EL (cell line): ENCODE measurements around the gene TSSK2.
"Not testable (repeated sequence)": the region's sequence is repeated elsewhere in the genome, so short reads cannot be mapped to it uniquely, and the experiment has no call there.

Experiments
- DNase-seq: peaks from one replicate; pipeline ENCODE4 v3.0.0-alpha.2; 2016

TSSK2 gene

DNA sequence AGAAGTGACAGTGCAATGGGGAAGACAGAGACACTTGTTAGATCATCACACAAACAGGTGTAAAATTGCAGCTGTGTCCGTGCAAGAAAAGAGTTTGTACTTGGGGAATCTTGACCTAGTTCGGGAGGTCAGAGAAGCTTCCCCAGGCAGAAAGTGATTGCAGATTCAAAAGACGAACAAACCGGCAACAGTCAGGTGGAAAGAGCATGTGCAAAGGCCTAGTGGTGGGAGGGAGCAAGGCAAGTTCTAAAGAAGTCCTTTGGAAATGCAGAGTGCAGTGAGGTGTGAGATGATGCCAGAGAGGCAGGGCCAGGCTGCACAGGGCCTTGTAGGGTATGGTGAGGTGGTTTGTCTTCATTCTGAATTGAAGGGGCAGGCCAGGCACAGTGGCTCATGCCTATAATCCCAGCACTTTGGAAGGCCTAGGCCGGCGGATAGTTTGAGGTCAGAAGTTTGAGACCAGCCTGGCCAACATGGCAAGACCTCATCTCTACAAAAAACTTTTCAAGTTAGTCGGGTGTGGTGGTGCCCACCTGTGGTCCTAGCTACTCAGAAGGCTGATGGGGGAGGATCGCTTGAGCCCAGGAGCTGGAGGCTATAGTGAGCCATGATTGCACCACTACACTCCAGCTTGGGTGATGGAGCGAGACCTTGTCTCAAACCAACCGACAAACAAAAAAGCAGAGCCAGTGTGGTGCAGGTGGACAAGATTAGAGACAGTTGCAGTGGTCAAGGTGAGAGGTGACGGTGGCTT, 15.3 kb downstream of the TSSK2 start:
- no peak for DNase-seq

DNA sequence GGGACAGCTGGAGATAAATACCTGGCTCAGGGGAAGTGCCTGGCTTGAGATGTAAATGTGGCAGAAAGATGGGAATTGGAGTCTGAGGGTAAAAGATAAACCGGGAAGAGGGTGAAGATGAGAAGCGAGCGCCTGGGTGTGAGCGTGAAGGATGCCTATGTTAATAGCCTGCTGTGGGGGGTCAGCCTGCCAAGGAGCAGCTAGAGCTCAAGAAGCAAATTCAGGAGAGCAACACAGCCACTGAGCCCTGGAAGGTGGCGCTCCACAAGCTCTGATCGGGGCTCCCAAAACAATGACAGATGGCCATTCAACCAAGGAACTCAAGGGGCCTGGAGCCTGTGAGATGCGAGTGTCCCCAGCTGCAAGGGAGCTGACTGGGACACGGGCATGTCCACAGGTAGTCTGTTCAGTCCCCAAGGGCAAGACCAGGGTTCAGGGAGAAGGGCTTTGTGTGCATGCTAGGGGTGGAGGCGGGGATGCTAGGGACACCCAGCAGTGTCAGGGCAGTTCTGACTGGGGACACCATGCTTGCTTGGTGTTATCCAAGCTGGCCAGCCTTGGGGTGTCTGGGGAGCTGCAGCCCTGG, 16.2 kb downstream of the TSSK2 start:
- DNase-seq: no peak

DNA sequence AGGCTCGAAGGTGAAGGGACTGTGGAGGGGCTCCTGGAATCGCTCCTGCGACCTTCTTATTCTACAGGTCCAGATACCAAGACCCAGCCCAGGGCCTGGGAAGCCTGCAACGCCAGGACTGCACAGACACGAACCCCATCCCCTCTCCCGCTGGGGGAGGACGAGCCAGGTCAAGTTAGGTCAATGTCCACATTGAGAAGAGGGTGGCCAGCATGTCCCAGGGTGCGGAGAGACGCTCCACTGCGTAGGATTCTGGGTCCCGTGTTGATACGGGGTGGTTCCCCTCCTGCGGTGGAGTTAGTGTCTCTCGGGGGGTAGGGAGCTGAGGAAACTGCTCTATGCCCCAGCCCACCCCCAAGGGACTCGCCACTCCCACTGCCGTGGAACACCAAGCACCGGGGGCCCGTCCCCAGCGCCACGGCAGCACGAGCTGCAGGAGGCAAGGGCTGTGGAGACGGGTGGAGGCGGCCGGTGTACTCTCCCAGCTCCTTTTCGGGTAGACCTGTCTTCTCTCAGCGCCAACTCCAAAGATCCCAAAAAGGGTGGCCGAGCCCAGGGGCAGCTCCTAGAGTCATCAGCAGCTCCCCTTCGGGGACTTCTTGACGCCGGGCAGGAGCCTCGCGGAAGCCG, 17.4 kb downstream of the TSSK2 start:
- DNase-seq: no peak

DNA sequence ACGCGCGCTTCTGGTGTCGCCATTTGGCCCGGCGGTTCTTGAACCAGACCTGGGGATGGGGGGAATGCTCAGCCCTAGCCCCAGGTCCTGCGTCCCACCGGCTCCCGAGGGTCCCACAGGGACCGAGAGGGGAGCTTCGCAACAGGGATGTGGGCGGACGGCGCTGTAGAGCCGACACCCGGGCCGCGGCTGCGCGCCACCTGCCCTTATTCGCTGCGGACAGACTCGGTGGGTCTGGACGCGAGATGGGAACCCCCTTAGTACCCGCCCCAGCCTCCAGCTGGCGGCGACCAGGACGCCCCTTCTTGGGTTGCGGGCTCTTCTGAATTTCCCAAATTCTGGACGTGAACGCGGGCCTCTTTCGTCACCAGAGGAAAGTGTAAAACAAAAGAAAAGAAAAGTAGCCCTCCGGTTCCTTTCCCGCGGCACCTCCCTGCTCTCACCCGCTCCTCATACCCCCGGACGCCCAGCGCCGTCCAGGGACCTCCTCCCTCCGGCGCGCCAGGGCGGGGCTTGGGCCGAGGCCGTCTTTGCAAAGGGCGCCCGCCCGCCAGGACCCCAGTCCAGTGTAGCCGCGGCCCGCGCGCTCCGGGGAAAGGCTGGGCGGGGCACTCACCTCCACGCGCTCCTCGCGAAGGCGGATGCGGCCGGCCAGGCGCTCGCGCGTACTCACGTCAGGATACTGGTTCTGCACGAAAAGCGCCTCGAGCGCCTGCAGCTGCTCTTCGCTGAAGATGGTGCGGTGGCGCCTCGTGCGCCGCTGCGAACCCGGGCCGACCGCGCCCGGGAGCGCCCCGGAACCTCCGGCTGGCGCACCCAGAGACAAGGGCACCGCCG, 18.2 kb downstream of the TSSK2 start:
- peak; percentile 30 for DNase-seq

DNA sequence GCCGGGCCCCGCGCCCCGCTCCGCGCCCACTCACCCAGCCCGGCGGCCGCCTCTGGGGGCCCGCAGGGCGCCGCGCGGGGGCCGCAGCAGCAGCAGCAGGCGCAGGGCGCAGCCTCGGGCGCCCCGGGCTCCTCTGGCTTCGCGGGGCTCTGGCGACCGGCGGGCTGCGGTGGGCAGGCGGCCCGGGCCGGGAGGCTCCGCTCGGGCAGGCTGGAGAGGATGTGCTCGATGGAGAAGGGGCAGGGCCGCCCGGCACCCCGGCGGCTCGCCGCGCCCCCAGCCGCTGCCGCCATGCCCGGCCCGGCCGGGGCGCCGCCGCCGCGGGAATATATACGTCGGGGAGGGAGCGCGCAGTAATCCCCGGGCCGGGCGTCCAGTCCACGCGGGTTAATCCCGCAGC, 18.9 kb downstream of the TSSK2 start, which contains the start of gene GSC2:
Gene GSC2, minus strand, starts transcription at position 302 of the 400 bp plus-strand sequence. Its CDS starts 9 bp downstream, at position 293.
- DNase-seq: no peak

DNA sequence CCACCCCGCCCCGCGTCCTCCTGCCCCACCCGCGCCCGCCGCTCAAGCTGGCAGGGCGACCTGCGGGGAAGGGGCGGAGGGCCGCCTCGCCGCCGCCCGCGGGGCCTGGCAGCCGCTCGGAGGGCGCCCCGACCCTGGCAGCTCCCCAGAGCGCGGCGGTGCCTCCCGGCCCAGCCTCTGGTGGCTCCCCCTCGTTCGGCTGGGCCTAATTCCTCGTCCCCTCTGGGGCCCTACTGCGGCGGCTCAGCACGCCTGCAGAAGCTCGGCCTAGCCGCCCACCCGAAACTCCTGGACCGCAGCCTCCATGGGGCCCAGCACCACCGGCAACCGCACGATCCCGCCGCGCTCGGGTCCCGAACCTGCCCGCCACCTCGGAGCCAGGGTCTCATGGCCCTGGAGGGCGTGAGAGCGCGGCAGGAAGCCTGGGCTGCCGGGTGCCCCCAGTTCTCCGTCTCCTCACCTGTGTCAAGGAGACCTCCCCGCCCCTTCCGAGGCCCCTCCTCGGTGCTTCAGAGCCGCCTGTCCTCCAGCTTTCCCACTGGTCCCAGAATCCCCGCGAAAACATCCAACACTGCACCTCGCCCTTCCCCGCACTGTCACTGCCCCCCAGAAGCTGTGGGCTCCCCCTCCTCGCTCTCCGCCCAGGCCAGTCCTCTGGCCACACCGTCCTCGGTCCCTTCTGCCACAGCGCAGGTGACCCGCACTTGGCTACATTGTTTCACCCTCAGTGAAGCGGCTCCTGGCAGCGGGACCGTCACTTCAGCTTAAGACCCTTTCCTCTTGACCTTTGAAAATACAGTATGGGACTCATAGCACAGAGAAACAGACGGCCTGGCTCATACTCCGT, 19.6 kb downstream of the TSSK2 start:
- DNase-seq: no peak

DNA sequence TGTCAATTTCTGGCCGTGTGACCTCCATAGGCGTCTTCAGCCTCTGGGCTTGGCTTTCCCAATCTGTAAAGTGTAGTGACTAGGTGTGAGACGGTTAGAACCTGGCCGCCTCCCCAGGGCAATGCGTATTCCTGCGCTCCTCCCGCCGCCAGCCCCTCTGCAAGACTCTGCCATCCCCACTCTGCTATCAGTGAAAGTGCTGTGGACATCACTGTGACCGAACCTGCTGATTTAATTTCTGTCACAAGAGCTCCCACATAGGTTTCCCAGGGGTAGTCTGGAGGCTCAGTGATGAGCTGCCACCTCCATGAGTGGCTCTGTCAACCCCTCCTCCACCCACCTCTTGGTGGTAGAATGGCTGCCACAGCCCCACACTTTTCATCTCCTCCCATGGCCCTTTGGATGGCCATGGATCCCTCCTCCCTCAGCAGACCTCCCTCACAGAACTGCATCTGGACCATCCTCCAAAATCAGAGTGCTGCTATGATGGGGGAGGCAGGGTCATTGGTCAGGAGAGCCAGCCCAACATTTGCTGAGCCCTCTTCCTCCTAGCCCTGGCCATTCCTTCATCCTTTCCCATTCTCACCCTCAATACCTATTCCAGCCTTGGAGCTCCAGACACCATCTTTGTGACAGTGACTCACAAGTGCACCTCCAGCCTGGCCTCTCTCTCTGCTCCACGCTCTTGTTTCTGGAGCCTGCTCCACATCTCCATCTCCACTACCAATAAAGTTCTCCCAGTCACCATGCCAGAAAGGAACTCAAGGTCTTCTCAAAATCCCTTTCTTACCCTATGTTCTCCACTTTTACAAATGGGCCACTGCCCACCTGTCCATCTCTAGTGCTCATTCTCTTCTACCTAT, 20.5 kb downstream of the TSSK2 start:
- no peak for DNase-seq

DNA sequence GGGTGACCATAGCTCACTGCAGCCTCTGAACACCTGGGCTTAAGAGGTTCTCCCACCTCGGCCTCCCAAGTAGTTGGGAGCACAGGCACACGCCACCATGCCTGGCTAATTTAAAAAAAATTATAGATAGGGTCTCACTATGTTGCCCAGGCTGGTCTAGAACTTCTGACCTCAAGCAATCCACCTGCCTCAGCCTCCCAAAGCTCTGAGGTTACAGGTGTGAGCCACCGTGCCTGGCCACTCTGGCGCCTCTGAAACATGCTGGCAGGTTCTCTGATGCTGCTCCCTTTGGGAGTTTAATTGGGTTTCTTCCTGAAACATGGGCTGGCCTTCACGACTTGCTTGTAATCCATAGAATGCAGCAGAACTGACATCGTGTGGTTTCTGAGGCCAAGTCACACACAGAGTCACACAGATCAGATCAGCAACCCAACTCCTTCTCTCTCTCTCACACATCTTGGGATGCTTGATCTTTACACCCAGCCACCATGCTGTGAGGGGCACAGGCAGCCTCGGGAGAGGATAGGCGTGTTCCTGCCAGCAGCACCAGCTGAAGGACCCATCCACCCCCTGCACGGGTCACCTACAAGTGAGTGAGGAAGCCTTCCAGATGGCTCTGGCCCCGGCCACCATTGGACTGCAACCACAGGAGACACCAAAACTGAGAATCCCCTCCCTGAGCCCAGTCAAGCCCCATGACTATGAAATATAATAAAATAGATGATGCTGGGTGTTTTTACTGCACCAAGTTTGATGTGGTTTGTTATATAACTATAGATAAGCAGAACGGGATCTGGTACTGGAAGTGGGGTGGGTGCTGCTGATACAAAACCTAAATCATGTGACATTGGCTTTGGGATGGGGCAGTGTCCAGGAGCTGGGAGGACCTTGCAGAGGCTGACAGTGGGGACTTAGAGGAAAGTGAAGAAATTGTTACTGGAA, 22.1 kb downstream of the TSSK2 start:
- no peak for DNase-seq

DNA sequence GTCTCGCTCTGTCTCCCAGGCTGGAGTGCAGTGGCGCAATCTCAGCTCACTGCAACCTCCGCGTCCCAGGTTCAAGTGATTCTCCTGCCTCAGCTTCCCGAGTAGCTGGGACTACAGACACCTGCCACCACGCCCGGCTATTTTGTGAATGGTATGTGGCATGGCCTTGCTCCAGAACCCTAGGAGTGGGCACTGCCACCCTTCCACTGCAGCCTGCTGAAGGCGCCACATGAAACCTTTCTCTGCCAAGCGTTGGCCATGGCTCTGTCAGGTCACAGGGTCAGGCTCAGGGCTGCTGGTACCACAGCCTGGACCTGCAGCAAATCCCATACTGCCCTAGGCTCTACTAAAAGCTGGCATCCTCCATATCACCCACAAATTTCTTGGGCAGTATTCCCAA, 25.0 kb downstream of the TSSK2 start:
- not testable (repeated sequence) for DNase-seq

DNA sequence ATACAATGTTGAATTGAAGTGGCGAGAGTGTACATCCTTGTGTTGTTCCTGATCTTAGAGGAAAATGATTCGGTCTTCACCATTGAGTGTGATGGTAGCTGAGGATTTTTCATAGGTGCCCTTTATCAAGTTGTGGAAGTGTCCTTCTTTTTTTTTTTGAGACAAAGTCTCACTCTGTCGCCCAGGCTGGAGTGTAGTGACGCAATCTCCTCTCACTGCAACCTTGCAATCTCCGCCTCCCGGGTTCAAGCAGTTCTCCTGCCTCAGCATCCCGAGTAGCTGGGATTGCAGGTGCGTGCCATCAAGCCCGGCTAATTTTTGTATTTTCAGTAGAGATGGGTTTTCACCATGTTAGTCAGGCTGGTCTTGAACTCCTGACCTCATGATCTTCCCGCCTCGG, 27.5 kb downstream of the TSSK2 start:
- DNase-seq: not testable (repeated sequence)

DNA sequence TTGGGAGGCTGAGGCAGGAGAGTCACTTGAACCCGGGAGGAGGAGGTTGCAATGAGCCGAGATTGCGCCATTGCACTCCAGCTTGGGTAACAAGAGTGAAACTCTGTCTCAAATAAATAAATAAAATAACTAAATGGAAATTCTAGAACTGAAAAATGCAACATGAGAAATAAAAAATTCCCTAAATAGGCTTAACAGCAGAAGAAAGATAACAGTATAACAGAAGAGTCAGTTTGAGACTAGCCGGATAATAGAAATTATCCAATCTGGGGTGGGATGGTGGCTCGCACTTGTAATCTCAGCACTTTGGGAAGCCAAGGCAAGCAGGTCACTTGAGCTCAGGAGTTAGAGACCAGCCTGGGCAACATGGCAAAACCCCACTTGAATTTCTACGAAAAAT, 33.3 kb downstream of the TSSK2 start:
- no peak for DNase-seq

DNA sequence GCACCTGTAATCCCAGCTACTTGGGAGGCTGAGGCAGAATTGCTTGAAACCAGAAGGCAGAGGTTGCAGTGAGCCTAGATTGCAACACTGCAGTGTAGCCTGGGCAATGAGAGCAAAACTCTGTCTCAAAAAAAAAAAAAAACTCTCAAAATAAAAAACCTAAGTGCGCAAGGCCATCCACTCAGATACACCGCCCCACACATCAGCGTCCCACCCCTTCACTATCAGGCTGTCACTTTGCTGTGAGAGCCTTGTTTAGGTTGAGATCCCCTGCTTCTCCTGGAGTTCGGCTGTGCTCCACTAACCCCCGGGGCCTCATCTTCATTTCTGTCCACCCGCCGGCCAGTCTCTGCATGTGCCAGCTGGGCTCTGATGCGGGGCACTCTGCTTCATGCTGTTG, 35.3 kb downstream of the TSSK2 start:
- no peak for DNase-seq

DNA sequence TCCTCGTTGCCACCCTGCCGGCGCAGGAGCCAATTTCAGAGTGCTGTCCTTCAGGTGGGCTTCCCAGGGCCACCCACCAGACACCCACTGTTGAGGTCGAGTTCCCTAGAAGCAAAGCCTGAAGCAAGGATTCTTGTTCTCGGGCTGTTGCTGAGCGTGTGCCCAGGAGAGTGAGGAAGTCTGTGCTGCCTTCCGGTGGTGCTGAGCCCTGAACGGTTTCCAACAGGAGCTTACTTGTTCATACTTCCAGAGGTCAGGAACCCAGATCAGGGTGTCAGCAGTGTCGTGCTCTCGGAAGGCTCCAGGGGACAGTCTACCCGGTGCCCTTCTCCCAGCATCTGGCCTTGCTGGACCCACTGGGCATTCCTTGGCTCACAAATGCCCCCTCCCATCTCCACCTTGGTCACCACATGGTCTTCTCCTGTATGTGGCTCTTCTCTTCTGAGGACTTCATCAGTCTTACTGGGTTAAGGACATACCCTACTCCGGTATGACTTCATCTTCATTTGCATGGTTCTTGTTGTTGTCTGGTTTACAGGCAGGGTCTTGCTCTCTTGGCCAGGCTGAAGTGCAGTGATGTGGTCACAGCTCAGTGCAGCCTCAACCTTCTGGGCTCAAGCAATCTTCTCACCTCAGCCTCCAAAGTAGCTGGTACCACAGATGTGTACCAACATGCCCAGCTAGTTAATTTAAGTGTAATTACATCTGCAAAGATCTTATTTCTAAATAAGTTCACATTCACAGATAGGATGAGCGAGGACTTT, 36.2 kb downstream of the TSSK2 start:
- DNase-seq: no peak

DNA sequence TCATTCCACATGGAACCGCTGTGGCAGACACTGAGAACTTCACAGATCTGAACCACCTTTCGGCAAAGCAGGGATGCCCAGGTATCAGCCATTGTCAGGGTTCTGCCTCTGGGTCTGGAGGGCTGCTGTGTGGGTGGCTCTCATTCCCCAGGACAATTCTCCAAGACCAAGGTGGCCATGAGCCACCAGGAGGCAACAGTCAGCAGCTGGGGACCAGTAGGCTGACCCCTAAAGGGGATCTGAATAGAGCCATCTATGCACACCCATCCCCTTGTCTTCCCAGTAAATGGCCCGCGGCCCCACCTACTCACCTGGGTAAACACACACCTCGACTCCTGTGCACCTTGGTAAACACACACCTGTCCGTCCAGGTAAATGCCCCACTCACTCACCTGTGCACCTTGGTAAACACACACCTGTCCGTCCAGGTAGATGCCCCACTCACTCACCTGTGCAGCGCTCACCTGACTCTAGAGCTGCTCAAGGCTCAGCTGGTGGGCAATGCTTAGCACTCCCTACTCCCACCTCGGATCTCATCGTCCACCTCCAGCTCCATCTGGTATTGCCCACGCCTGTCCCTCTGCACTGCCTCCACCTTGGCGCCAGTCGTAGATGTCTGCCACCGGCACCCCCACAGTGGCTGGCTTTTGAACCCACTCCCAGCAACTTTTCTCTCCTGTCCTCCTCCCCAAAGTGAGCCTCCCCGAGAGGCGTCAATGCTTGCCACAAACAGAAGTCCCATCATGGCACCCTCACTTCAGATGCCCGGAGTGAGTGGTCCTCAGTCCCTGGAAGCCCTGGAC, 37.2 kb downstream of the TSSK2 start:
- no peak for DNase-seq

DNA sequence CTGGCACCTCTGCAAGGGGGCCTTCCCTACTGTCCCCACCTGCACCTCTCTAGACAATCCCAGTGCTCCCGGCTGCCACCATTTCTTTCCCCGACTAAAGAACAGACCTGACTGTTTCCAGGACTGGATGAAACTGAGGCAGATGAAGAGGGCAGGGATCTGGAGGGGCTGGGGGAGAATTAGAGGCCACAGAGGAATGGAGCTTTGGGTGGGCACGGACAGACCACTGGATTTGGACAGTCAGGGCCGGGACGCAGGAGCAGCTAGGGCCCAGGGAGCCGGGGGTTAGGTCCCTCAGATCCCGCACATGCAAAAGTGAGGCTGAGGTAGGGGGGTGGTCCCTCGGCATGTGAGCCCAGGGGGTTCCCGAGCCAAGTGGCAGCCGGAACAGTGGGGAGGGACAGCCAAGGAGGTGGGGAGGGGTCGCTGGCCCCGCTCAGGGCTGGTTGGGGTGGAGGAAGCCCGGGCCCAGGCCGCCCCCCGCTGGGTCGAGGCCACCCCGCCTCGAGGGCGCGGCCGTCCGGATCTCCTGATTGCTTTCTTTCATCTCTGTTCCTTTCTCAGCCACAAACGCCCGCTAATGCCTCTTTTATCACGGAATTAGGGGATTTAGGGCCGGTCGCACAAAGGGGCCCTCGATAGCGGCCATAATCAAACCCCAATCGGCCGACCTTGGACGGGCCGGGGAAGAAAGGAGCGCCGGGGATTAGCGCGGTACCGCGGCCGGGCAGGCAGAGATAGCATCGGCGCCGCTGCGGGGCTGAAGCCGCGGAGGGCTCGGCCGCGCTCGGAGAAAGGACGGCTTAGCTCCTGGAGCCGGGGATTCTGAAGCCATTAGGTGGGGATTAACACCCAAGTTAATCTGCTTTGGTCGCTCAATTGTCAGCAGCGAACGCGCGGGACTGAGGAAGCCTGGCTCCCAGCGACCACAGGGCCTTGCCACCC, 38.2 kb downstream of the TSSK2 start:
- DNase-seq: no peak

DNA sequence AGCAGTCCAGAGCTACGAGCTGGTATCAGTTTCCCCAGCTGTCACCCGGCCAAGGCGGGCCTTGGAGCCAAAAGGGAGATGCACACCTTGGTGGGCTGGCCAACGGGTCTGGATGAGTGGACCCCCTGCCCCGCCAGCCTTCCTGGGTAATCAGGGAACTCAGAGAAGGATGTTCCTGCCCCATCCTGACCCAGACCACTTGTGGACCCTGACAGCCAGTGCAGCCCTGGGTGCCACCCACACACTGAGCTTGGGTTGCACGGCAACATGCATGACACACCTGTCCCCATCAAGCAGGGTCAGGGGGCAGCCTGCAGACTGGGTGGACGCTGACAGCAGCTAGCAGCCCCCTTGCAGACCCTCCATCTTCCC, 38.8 kb downstream of the TSSK2 start:
- DNase-seq: no peak
